GM23338 (cell line): ENCODE data around the gene COL2A1. TPM values are rescaled to one million over a fixed set of nuclear protein-coding genes. Genes with fewer than 3 reads are reported as not detected.

Experiments
- ATAC-seq: fragments of 200-7000 bp; cut with Tn5 transposase; 3 replicates; pipeline ENCODE4 v1.9.1; 2020
- DNase-seq: peaks from one replicate; pipeline ENCODE4 v3.0.0-alpha.2; 2015; ENCODE audit warnings: low spot score
- H2AFZ ChIP-seq: fragments of 200-600 bp; sonication (generic); 2 replicates; pipeline ENCODE4 v1.8.0; 2016; ENCODE audit warnings: antibody characterized with exemption, mild to moderate bottlenecking, moderate library complexity
- H3F3A ChIP-seq: fragments of 200-600 bp; sonication (generic); replicated peaks from 2 replicates; pipeline ENCODE4 v1.8.0; 2017; ENCODE audit warnings: antibody characterized with exemption, mixed run types, low read depth
- H3K27ac ChIP-seq: fragments of 200-600 bp; sonication (generic); 2 replicates; pipeline ENCODE4 v1.6.1; 2016; ENCODE audit warnings: low read depth
- H3K27me3 ChIP-seq: fragments of 200-600 bp; sonication (generic); 2 replicates; pipeline ENCODE4 v1.8.0; 2016; ENCODE audit warnings: mild to moderate bottlenecking, mixed run types, moderate library complexity; ENCODE audit not compliant: insufficient read depth
- H3K36me3 ChIP-seq: fragments of 200-600 bp; sonication (generic); 2 replicates; pipeline ENCODE4 v1.8.0; 2016; ENCODE audit warnings: mild to moderate bottlenecking; ENCODE audit not compliant: insufficient read depth
- H3K4me1 ChIP-seq: fragments of 200-600 bp; sonication (generic); 2 replicates; pipeline ENCODE4 v1.8.0; 2016; ENCODE audit warnings: mild to moderate bottlenecking, moderate library complexity; ENCODE audit not compliant: insufficient read depth
- H3K4me2 ChIP-seq: fragments of 200-600 bp; sonication (generic); 2 replicates; pipeline ENCODE4 v1.7.1; 2017; ENCODE audit warnings: mixed run types
- H3K4me3 ChIP-seq: fragments of 200-600 bp; sonication (generic); 2 replicates; pipeline ENCODE4 v1.6.1; 2016; ENCODE audit warnings: mixed run types
- H3K79me2 ChIP-seq: fragments of 200-600 bp; sonication (generic); replicated peaks from 2 replicates; pipeline ENCODE4 v1.8.0; 2017; ENCODE audit warnings: mild to moderate bottlenecking; ENCODE audit not compliant: insufficient read depth
- H3K9me2 ChIP-seq: fragments of 200-600 bp; sonication (generic); 2 replicates; pipeline ENCODE4 v1.8.0; 2017; ENCODE audit not compliant: insufficient read depth
- H4K20me1 ChIP-seq: fragments of 200-600 bp; sonication (generic); replicated peaks from 2 replicates; pipeline ENCODE4 v1.8.0; 2017; ENCODE audit warnings: mild to moderate bottlenecking; ENCODE audit not compliant: insufficient read depth
- H3K27ac Mint-ChIP-seq: 2 replicates; pipeline ENCODE4 v1.8.0; 2020; ENCODE audit warnings: inconsistent platforms, mild to moderate bottlenecking, moderate library complexity, mixed read lengths
- H3K27me3 Mint-ChIP-seq: 3 replicates; pipeline ENCODE4 v1.8.0; 2022; ENCODE audit warnings: low read depth, mild to moderate bottlenecking, moderate library complexity, mixed read lengths, inconsistent platforms; ENCODE audit not compliant: insufficient read depth, poor library complexity
- H3K36me3 Mint-ChIP-seq: 3 replicates; pipeline ENCODE4 v1.8.0; 2021; ENCODE audit warnings: low read depth, mild to moderate bottlenecking, inconsistent platforms, moderate library complexity, mixed read lengths
- H3K4me1 Mint-ChIP-seq: 3 replicates; pipeline ENCODE4 v1.8.0; 2020; ENCODE audit warnings: mild to moderate bottlenecking, inconsistent platforms, mixed read lengths
- H3K4me3 Mint-ChIP-seq: 3 replicates; pipeline ENCODE4 v1.8.0; 2021; ENCODE audit warnings: moderate library complexity, mild to moderate bottlenecking, inconsistent platforms, mixed read lengths
- H3K9me3 Mint-ChIP-seq: 3 replicates; pipeline ENCODE4 v1.8.0; 2020; ENCODE audit warnings: moderate library complexity, mild to moderate bottlenecking, inconsistent platforms, mixed read lengths
- CREB1 ChIP-seq: fragments of 250-450 bp; sonication (Bioruptor Pico); IDR thresholded peaks from 2 replicates; pipeline ENCODE4 v1.5.0; 2020; ENCODE audit warnings: low read depth, mild to moderate bottlenecking, moderate library complexity
- ZNF331 ChIP-seq: fragments of 250-450 bp; sonication (Bioruptor Pico); IDR thresholded peaks from 2 replicates; pipeline ENCODE4 v1.5.0; 2020; ENCODE audit warnings: low read depth, mild to moderate bottlenecking, moderate library complexity
- polyA plus RNA-seq: library from polyadenylated mRNA; unstranded; fragments of >200 nt; fragmentation: Nextera tagmentation; extraction: Ambion mirVana; gene quantifications from 2 replicates; pipeline ENCODE4 v1.2.1, GENCODE V29; 2016
- total RNA-seq: library from RNA; depleted of rRNA; stranded (reverse); fragments of >200 nt; shearing (Covaris generic); gene quantifications from 2 replicates; pipeline ENCODE4 v1.2.3, GENCODE V29; 2014
- TF ChIP-seq, protein P1 (sequence below): IDR thresholded peaks from one replicate; pipeline ENCODE4 v1.6.1; 2018; ENCODE audit warnings: antibody characterized with exemption; ENCODE audit not compliant: unreplicated experiment
- TF ChIP-seq, protein P2 (sequence below): fragments of 250-450 bp; sonication (Bioruptor Pico); IDR thresholded peaks from 2 replicates; pipeline ENCODE4 v1.5.0; 2020; ENCODE audit warnings: mild to moderate bottlenecking, moderate library complexity

Gene COL2A1
- total and polyA plus RNA-seq, 2 experiments from 2014 or later: 7.0 to 24.6 TPM

DNA sequence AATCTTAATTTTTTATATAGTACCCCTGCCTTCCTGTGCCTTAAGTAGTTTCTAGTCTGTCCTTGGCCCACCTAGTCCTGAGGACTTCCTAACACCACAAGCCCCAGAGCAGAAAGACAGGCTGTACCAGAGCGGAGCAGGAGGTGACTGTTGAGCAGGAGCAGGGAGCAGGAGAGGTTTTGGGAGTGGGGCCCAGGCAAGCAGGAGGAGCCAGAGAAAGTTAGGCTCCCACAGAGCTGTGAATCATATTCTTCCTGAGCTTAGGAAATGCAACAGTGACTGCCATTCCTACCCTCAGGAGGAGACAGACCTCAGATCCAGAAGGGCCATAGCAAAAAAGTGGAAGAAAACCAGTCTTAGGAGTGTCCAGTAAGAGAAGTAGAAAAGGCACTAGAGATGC is 28.3 kb upstream of the COL2A1 start:
- H3K79me2 ChIP-seq: no peaks in the 10 kb centered on the region
- no peak for DNase-seq
- peaks cover 4% of the 10 kb centered on the region; the same call in 1 of the 2 replicates for H4K20me1 ChIP-seq
- H3K4me1 Mint-ChIP-seq: peaks cover 31% of the 10 kb centered on the region
- no peak overlapping the region for H3K27ac Mint-ChIP-seq
- H3K36me3 ChIP-seq: no peaks in the 10 kb centered on the region
- no peak overlapping the region for H3K4me3 ChIP-seq
- peaks cover 17% of the 10 kb centered on the region for H3K4me1 ChIP-seq
- H3K27me3 Mint-ChIP-seq: peaks cover 75% of the 10 kb centered on the region
- H3K4me3 Mint-ChIP-seq: no peak overlapping the region
- no peaks in the 10 kb centered on the region for H3F3A ChIP-seq
- no peak for ATAC-seq
- H3K27me3 ChIP-seq: peaks cover 95% of the 10 kb centered on the region
- H3K9me2 ChIP-seq: peaks cover 15% of the 10 kb centered on the region
- no peak overlapping the region for H2AFZ ChIP-seq
- no peaks in the 10 kb centered on the region for H3K9me3 Mint-ChIP-seq
- no peak for TF ChIP-seq ZNF331 (CRISPR knock-in tag)
- TF ChIP-seq CREB1 (CRISPR knock-in tag): no peak
- TF ChIP-seq, protein P1, sequence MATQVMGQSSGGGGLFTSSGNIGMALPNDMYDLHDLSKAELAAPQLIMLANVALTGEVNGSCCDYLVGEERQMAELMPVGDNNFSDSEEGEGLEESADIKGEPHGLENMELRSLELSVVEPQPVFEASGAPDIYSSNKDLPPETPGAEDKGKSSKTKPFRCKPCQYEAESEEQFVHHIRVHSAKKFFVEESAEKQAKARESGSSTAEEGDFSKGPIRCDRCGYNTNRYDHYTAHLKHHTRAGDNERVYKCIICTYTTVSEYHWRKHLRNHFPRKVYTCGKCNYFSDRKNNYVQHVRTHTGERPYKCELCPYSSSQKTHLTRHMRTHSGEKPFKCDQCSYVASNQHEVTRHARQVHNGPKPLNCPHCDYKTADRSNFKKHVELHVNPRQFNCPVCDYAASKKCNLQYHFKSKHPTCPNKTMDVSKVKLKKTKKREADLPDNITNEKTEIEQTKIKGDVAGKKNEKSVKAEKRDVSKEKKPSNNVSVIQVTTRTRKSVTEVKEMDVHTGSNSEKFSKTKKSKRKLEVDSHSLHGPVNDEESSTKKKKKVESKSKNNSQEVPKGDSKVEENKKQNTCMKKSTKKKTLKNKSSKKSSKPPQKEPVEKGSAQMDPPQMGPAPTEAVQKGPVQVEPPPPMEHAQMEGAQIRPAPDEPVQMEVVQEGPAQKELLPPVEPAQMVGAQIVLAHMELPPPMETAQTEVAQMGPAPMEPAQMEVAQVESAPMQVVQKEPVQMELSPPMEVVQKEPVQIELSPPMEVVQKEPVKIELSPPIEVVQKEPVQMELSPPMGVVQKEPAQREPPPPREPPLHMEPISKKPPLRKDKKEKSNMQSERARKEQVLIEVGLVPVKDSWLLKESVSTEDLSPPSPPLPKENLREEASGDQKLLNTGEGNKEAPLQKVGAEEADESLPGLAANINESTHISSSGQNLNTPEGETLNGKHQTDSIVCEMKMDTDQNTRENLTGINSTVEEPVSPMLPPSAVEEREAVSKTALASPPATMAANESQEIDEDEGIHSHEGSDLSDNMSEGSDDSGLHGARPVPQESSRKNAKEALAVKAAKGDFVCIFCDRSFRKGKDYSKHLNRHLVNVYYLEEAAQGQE: no peak
- TF ChIP-seq, protein P2, sequence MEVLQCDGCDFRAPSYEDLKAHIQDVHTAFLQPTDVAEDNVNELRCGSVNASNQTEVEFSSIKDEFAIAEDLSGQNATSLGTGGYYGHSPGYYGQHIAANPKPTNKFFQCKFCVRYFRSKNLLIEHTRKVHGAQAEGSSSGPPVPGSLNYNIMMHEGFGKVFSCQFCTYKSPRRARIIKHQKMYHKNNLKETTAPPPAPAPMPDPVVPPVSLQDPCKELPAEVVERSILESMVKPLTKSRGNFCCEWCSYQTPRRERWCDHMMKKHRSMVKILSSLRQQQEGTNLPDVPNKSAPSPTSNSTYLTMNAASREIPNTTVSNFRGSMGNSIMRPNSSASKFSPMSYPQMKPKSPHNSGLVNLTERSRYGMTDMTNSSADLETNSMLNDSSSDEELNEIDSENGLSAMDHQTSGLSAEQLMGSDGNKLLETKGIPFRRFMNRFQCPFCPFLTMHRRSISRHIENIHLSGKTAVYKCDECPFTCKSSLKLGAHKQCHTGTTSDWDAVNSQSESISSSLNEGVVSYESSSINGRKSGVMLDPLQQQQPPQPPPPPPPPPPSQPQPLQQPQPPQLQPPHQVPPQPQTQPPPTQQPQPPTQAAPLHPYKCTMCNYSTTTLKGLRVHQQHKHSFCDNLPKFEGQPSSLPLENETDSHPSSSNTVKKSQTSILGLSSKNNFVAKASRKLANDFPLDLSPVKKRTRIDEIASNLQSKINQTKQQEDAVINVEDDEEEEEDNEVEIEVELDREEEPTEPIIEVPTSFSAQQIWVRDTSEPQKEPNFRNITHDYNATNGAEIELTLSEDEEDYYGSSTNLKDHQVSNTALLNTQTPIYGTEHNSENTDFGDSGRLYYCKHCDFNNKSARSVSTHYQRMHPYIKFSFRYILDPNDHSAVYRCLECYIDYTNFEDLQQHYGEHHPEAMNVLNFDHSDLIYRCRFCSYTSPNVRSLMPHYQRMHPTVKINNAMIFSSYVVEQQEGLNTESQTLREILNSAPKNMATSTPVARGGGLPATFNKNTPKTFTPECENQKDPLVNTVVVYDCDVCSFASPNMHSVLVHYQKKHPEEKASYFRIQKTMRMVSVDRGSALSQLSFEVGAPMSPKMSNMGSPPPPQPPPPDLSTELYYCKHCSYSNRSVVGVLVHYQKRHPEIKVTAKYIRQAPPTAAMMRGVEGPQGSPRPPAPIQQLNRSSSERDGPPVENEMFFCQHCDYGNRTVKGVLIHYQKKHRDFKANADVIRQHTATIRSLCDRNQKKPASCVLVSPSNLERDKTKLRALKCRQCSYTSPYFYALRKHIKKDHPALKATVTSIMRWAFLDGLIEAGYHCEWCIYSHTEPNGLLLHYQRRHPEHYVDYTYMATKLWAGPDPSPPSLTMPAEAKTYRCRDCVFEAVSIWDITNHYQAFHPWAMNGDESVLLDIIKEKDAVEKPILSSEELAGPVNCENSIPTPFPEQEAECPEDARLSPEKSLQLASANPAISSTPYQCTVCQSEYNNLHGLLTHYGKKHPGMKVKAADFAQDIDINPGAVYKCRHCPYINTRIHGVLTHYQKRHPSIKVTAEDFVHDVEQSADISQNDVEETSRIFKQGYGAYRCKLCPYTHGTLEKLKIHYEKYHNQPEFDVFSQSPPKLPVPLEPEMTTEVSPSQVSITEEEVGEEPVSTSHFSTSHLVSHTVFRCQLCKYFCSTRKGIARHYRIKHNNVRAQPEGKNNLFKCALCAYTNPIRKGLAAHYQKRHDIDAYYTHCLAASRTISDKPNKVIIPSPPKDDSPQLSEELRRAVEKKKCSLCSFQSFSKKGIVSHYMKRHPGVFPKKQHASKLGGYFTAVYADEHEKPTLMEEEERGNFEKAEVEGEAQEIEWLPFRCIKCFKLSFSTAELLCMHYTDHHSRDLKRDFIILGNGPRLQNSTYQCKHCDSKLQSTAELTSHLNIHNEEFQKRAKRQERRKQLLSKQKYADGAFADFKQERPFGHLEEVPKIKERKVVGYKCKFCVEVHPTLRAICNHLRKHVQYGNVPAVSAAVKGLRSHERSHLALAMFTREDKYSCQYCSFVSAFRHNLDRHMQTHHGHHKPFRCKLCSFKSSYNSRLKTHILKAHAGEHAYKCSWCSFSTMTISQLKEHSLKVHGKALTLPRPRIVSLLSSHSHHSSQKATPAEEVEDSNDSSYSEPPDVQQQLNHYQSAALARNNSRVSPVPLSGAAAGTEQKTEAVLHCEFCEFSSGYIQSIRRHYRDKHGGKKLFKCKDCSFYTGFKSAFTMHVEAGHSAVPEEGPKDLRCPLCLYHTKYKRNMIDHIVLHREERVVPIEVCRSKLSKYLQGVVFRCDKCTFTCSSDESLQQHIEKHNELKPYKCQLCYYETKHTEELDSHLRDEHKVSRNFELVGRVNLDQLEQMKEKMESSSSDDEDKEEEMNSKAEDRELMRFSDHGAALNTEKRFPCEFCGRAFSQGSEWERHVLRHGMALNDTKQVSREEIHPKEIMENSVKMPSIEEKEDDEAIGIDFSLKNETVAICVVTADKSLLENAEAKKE (CRISPR knock-in tag): no peak
- H3K4me2 ChIP-seq: no peak overlapping the region
- no peaks in the 10 kb centered on the region for H3K36me3 Mint-ChIP-seq
- no peak overlapping the region for H3K27ac ChIP-seq
